K562 (cell line): ENCODE measurements around the gene FUBP3. TPM values are rescaled to one million over a fixed set of nuclear protein-coding genes. Genes with fewer than 3 reads are reported as not detected.

Experiments used
- ATAC-seq: fragments of 200-7000 bp; cut with Tn5 transposase; 3 replicates; pipeline ENCODE4 v1.9.1; 2020; ENCODE audit warnings: moderate library complexity
- BruUV-seq: library from RNA; stranded (reverse); fragments of 400-500 nt; replicated peaks from 2 replicates; lab custom pipeline; 2021; lab: Mats Ljungman, UMichigan
- CTCF ChIA-PET: fragments of 300-600 bp; formaldehyde crosslinking; extraction: SDS; loops from one replicate; lab custom pipeline; 2021; ENCODE audit warnings: low intra/inter-chr PET ratio; lab: Yijun Ruan, JAX
- POLR2A ChIA-PET: fragments of 300-600, 350-650 bp; sonication (Branson Sonifier 250); formaldehyde crosslinking; extraction: SDS; loops from one replicate; lab custom pipeline; 2021; ENCODE audit warnings: antibody characterized with exemption, inconsistent platforms; lab: Yijun Ruan, JAX
- DNase-seq, 4 experiments: peaks; one replicate each; pipeline versions ENCODE4 v3.0.0 to v3.0.0-alpha.2; 2011 to 2018; ENCODE audit warnings: low spot score in 3 of 4, mixed read lengths in 3 of 4; ENCODE audit errors: extremely low read depth in 1 of 4
- FAIRE-seq: peaks from 2 replicates; lab custom pipeline; 2011; peaks lifted over from hg19 to GRCh38; lab: Jason Lieb, UNC
- H2AFZ ChIP-seq: 2 replicates; pipeline ENCODE4 v1.6.0; 2011; ENCODE audit warnings: low read depth, low read length, control low read depth, inconsistent platforms
- H3K27ac ChIP-seq: fragments of 200-600 bp; 3 replicates; pipeline ENCODE4 v1.8.0; 2011; ENCODE audit warnings: low read depth, mild to moderate bottlenecking, control low read depth, inconsistent platforms, low read length, moderate library complexity, mixed read lengths; ENCODE audit errors: extremely low read depth
- H3K27me3 ChIP-seq, 2 experiments: fragments of 300-600 bp in 1 of 2; 2 replicates in 1 of 2; 3 replicates in 1 of 2; pipeline versions ENCODE4 v1.6.0 to v1.8.0; 2011; ENCODE audit warnings: inconsistent platforms in 2 of 2, low read length in 2 of 2, mild to moderate bottlenecking in 1 of 2, mixed read lengths in 1 of 2, moderate library complexity in 1 of 2; ENCODE audit not compliant: control insufficient read depth in 2 of 2, insufficient read depth in 2 of 2
- H3K36me3 ChIP-seq: fragments of 300-600 bp; 3 replicates; pipeline ENCODE4 v1.8.0; 2011; ENCODE audit warnings: mild to moderate bottlenecking, low read length, inconsistent platforms; ENCODE audit not compliant: control insufficient read depth, insufficient read depth
- H3K4me1 ChIP-seq, 2 experiments: fragments of 200-600 bp in 1 of 2; replicated peaks in 1 of 2; 2 replicates in 1 of 2; 3 replicates in 1 of 2; pipeline versions ENCODE4 v1.5.1 to v1.8.0; 2011; ENCODE audit warnings: inconsistent platforms in 2 of 2, low read length in 2 of 2, mild to moderate bottlenecking in 1 of 2, mixed read lengths in 1 of 2, moderate library complexity in 1 of 2; ENCODE audit not compliant: control insufficient read depth in 2 of 2, insufficient read depth in 2 of 2
- H3K4me2 ChIP-seq: 2 replicates; pipeline ENCODE4 v1.6.1; 2011; ENCODE audit warnings: low read length, control low read depth, inconsistent platforms, mixed read lengths; ENCODE audit not compliant: insufficient read depth
- H3K4me3 ChIP-seq: fragments of 200-600 bp; sonication (generic), shearing (Covaris generic); 2 replicates; pipeline ENCODE4 v1.5.1; 2016; ENCODE audit warnings: control low read depth, inconsistent platforms
- H3K79me2 ChIP-seq: fragments of 200-600 bp; 3 replicates; pipeline ENCODE4 v1.8.0; 2011; ENCODE audit warnings: low read length, inconsistent platforms; ENCODE audit not compliant: control insufficient read depth, insufficient read depth
- H3K9ac ChIP-seq, 2 experiments: 2 replicates each; pipeline versions ENCODE4 v1.6.0 to v1.6.1; 2011; ENCODE audit warnings: low read depth in 2 of 2, low read length in 2 of 2, control low read depth in 1 of 2, inconsistent platforms in 1 of 2, mild to moderate bottlenecking in 1 of 2, mixed read lengths in 1 of 2; ENCODE audit not compliant: insufficient read depth in 1 of 2
- H3K9me1 ChIP-seq: one replicate; pipeline ENCODE4 v1.6.0; 2011; ENCODE audit warnings: inconsistent platforms, mild to moderate bottlenecking, low read length, moderate library complexity; ENCODE audit not compliant: control insufficient read depth, insufficient read depth
- H3K9me3 ChIP-seq: replicated peaks from 2 replicates; pipeline ENCODE4 v1.5.1; 2011; ENCODE audit warnings: low read depth, low read length, inconsistent platforms; ENCODE audit not compliant: control insufficient read depth, insufficient read depth
- H4K20me1 ChIP-seq: replicated peaks from 2 replicates; pipeline ENCODE4 v1.6.1; 2011; ENCODE audit warnings: low read length, inconsistent platforms, mixed read lengths; ENCODE audit not compliant: control insufficient read depth, insufficient read depth
- CBFB ChIP-seq: sonication (generic); formaldehyde crosslinking; IDR thresholded peaks from 2 replicates; pipeline ENCODE4 v1.4.0; 2020; ENCODE audit warnings: mild to moderate bottlenecking, missing genetic modification reagents
- CHCHD3 ChIP-seq: fragments of 250-450 bp; sonication (Bioruptor Pico); IDR thresholded peaks from 2 replicates; pipeline ENCODE4 v2.1.2; 2022; ENCODE audit warnings: mild to moderate bottlenecking
- MAFK ChIP-seq: IDR thresholded peaks from 2 replicates; pipeline ENCODE4 v1.6.1; 2011; ENCODE audit warnings: low read length, improper control_type of control experiment
- POLR2A ChIP-seq: fragments of 450-650 bp; conservative IDR thresholded peaks from 2 replicates; pipeline ENCODE4 v1.6.1; 2016
- SMARCB1 ChIP-seq: IDR thresholded peaks from 2 replicates; pipeline ENCODE4 v1.6.1; 2011; ENCODE audit warnings: improper control_type of control experiment, low read depth; ENCODE audit not compliant: insufficient read length
- XRCC5 ChIP-seq: fragments of 200-400 bp; formaldehyde crosslinking; IDR thresholded peaks from 2 replicates; pipeline ENCODE4 v1.6.1; 2017; ENCODE audit warnings: low read depth, mild to moderate bottlenecking, low read length
- ZNF224 ChIP-seq: sonication (generic); formaldehyde crosslinking; IDR thresholded peaks from 2 replicates; pipeline ENCODE4 v1.8.0; 2022; ENCODE audit warnings: mild to moderate bottlenecking, missing genetic modification reagents
- WGBS: fragments of 100-300 bp; shearing (Covaris generic); methylation state at CpG from one replicate; pipeline ENCODE4 v1.1.6; 2016; ENCODE audit warnings: low coverage, mixed read lengths; ENCODE audit not compliant: insufficient coverage; ENCODE audit errors: missing lambda C conversion rate; 5-methylcytosine and 5-hydroxymethylcytosine counted together
- in situ Hi-C: fragments of 300-500 bp; cut with MboI; formaldehyde crosslinking; loops from 4 replicates; pipeline ENCODE4 v1.15.0; 2018; ENCODE audit warnings: inconsistent platforms, mixed read lengths
- intact Hi-C: fragments of 100-400 bp; cut with micrococcal nuclease; formaldehyde crosslinking; loops from 2 replicates; pipeline ENCODE4 v1.14.2; 2022
- polyA plus RNA-seq, 8 experiments: library from polyadenylated mRNA; depleted of rRNA in 4 of 8; stranded (reverse) in 5 of 8; unstranded in 3 of 8; fragments of >200 nt; fragmentation: Nextera tagmentation in 2 of 8; fragmentation: Illumina TruSeq in 1 of 8; extraction: Ambion mirVana in 2 of 8; extraction: Trizol in 1 of 8; gene quantifications; 2 replicates each; pipeline versions ENCODE4 v1.2.1 to v1.2.3, GENCODE V29; 2011 to 2014; ENCODE audit warnings: inconsistent platforms in 1 of 8, missing spikeins in 1 of 8
- total RNA-seq, 7 experiments: library from RNA; depleted of rRNA in 6 of 7; stranded (reverse); fragments of >200 nt in 6 of 7; fragmentation: Illumina TruSeq in 2 of 7; extraction: Trizol in 2 of 7; gene quantifications; 2 replicates each; pipeline versions ENCODE4 v1.2.1 to v1.2.3, GENCODE V29; 2011 to 2021; ENCODE audit warnings: low replicate concordance in 1 of 7

Gene FUBP3
- total and polyA plus RNA-seq, 9 of the 15 experiments (the other 6 are each of a cell fraction or from before 2014, with no cell fraction given), result 3.0 to 64.0 (median 48.1) TPM

DNA sequence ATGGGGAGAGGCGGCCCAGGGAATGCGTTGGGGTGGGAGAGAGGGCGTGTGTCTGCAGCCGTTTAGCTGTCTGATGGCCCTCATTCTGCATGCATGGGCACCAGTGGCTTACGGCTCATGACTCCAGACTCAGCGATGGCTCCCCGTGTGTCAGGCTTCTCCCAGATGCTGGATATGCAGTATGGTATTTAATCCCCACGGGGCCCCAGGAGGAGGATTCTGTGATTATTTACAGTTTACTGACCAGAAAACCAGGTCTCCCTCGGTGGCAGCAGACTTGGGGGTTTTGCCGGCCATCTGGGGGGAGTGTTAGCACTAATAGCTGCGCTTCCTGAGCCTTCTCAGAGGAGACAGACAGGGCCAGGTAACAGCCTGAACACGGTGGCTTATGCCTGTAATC is 89.3 kb downstream of the FUBP3 start:
- H3K4me2 ChIP-seq, result no peak overlapping the region
- H3K9me1 ChIP-seq, result no peaks in the 10 kb centered on the region
- intact Hi-C loops (no loop called here), in situ Hi-C loops (no loop called here)
- no peak overlapping the region for H2AFZ ChIP-seq
- no peaks in the 10 kb centered on the region for H3K9me3 ChIP-seq
- H3K27me3 ChIP-seq, result peaks cover 30 to 45% of the 10 kb centered on the region in 2 experiments
- H3K79me2 ChIP-seq, result no peaks in the 10 kb centered on the region
- no peaks in the 10 kb centered on the region for H3K36me3 ChIP-seq
- FAIRE-seq, result no peak
- 22% methylated on average over 12 of the region's 12 CpGs for WGBS
- DNase-seq, result no peak
- H3K4me1 ChIP-seq, result peaks cover 3 to 28% of the 10 kb centered on the region in 2 experiments; a peak in 3 of 5 replicates
- no peak overlapping the region for H3K4me3 ChIP-seq
- no TSS peak for BruUV-seq
- CTCF ChIA-PET, result no interaction called here
- no peaks in the 10 kb centered on the region; the same call in 1 of the 2 replicates for H4K20me1 ChIP-seq
- POLR2A ChIA-PET, result interaction anchor here (1.0 kb wide), 1 partner anchor 15 kb away, joined by 4 read pairs; no protein-coding TSS in a partner anchor
- no peak for TF ChIP-seq SMARCB1
- no peak overlapping the region for H3K27ac ChIP-seq
- no peak for ATAC-seq
- H3K9ac ChIP-seq, result no peak overlapping the region

- WGBS, result 42% methylated on average over 4 of the region's 4 CpGs
- intact Hi-C loops (no loop called here), in situ Hi-C loops (no loop called here)
- no TSS peak for BruUV-seq
- no peaks in the 10 kb centered on the region for H3K79me2 ChIP-seq
- no peaks in the 10 kb centered on the region; the same call in 1 of the 2 replicates for H4K20me1 ChIP-seq
- no peak overlapping the region for H3K4me2 ChIP-seq
- H3K36me3 ChIP-seq, result no peaks in the 10 kb centered on the region
- peaks cover 3 to 16% of the 10 kb centered on the region in 2 experiments; a peak in 3 of 5 replicates for H3K4me1 ChIP-seq
- no peak overlapping the region for H3K4me3 ChIP-seq
- ChIA-PET CTCF (no interaction called here), POLR2A (interaction anchor here (0.6 to 1.0 kb wide), 2 partner anchors 12 to 1014 kb away, joined by 3 read pairs; no protein-coding TSS in a partner anchor)
- no peak overlapping the region for H3K27ac ChIP-seq
- H2AFZ ChIP-seq, result no peak overlapping the region
- peaks cover 22 to 34% of the 10 kb centered on the region in 2 experiments for H3K27me3 ChIP-seq
- H3K9ac ChIP-seq, result no peak overlapping the region
- no peak for FAIRE-seq
- no peak; the same call in 1 of the 3 replicates for ATAC-seq
- DNase-seq, result no peak
- H3K9me1 ChIP-seq, result no peaks in the 10 kb centered on the region
- H3K9me3 ChIP-seq, result no peaks in the 10 kb centered on the region
- TF ChIP-seq CBFB (CRISPR knock-in tag) (no peak), XRCC5 (no peak), MAFK (no peak), POLR2A (no peak), ZNF224 (CRISPR knock-in tag) (no peak), CHCHD3 (no peak)
Measured at GRCh38 chr9:130669965-130670364, 90.6 kb downstream of the FUBP3 start.
